Measurements from ENCODE around the gene MXRA8. TPM values are rescaled to one million over a fixed set of nuclear protein-coding genes. Genes with fewer than 3 reads are reported as not detected.

MXRA8 gene
- total RNA-seq, 1 experiment from 2014 or later, result 9.6 TPM

DNA sequence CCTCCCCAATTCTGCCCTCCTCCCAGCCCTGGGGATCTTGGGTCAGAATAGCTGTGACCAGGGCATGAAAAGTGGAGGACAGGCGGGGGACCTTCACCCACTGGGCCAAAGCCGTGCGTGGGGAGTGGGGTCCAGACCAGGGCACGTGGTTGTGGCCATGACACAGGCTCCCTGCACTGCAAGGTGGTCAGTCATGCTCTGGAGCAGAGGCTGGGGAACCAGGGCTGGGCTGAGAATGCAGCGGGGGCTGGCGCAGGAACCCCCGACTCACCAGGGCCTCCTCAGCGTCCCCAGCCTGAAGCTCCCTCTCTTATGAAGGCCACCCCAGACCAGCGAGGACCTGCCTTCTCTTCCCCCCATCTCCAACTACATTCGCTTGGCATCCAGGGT lies 11.9 kb downstream of the MXRA8 start:
- no peak overlapping the region for H3K23ac ChIP-seq (ENCODE audit: insufficient read length, low read depth, low read length)
- peaks cover 3% of the 10 kb centered on the region for H4K20me1 ChIP-seq (ENCODE audit: control insufficient read depth, insufficient read depth, insufficient read length)
- no peaks in the 10 kb centered on the region for H3K27me3 Mint-ChIP-seq (ENCODE audit: low read depth)

More for the DNA sequence above, 11.9 kb downstream of the MXRA8 start:
- no peak overlapping the region for H3K4ac ChIP-seq (ENCODE audit: low read depth, low read length)
- no peak overlapping the region for H2BK15ac ChIP-seq (ENCODE audit: low read depth, low read length)
- H3K9me3 ChIP-seq (ENCODE audit: control insufficient read depth, low read depth, low read length), result no peaks in the 10 kb centered on the region
- H3K27ac ChIP-seq (ENCODE audit: insufficient read length, low read depth, low read length), result no peak overlapping the region
- no peak overlapping the region for H3K27ac Mint-ChIP-seq
- H2BK5ac ChIP-seq (ENCODE audit: insufficient read length, low read length), result no peak overlapping the region
- no peak overlapping the region for H4K8ac ChIP-seq (replicated peaks; ENCODE audit: insufficient read length, low read depth, low read length)
- no peaks in the 10 kb centered on the region for H3K9me3 Mint-ChIP-seq
- TF ChIP-seq, protein P1, sequence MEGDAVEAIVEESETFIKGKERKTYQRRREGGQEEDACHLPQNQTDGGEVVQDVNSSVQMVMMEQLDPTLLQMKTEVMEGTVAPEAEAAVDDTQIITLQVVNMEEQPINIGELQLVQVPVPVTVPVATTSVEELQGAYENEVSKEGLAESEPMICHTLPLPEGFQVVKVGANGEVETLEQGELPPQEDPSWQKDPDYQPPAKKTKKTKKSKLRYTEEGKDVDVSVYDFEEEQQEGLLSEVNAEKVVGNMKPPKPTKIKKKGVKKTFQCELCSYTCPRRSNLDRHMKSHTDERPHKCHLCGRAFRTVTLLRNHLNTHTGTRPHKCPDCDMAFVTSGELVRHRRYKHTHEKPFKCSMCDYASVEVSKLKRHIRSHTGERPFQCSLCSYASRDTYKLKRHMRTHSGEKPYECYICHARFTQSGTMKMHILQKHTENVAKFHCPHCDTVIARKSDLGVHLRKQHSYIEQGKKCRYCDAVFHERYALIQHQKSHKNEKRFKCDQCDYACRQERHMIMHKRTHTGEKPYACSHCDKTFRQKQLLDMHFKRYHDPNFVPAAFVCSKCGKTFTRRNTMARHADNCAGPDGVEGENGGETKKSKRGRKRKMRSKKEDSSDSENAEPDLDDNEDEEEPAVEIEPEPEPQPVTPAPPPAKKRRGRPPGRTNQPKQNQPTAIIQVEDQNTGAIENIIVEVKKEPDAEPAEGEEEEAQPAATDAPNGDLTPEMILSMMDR (conservative IDR thresholded peaks at IDR 0.05), result no peak
- peaks cover 9% of the 10 kb centered on the region for H3K23me2 ChIP-seq (ENCODE audit: insufficient read length, low read depth, low read length, poor library complexity, severe bottlenecking)
- no peak overlapping the region for H2BK120ac ChIP-seq (ENCODE audit: low read depth, low read length, poor library complexity, severe bottlenecking)
- H3K4me1 Mint-ChIP-seq, result peaks cover 6 to 17% of the 10 kb centered on the region in 2 experiments
- H3K27me3 ChIP-seq (ENCODE audit: insufficient read depth, low read length), result no peaks in the 10 kb centered on the region
- no peak overlapping the region for H2AK5ac ChIP-seq (ENCODE audit: insufficient read length, low read length)
- no peak overlapping the region for H2BK20ac ChIP-seq (ENCODE audit: low read depth, low read length, poor library complexity, severe bottlenecking)
- H3K18ac ChIP-seq (ENCODE audit: insufficient read length, low read depth, low read length), result no peak overlapping the region
- no peak overlapping the region; a peak in 1 of 5 replicates for H3K4me3 Mint-ChIP-seq
- H3K56ac ChIP-seq (ENCODE audit: insufficient read length, low read depth, low read length), result no peak overlapping the region
- no peaks in the 10 kb centered on the region; the same call in 1 of the 2 replicates for H3K4me1 ChIP-seq (ENCODE audit: insufficient read depth, low read length)
- H3K9ac ChIP-seq (ENCODE audit: extremely low read depth, insufficient read length, low read length), result no peak overlapping the region
- no peak overlapping the region for H3K4me2 ChIP-seq (ENCODE audit: insufficient read depth, insufficient read length, low read length)
- DNase-seq, result no peak
- H4K5ac ChIP-seq (ENCODE audit: insufficient read length, low read depth, low read length), result no peak overlapping the region
- no peak overlapping the region for H4K91ac ChIP-seq (ENCODE audit: insufficient read length, low read depth, low read length)
- no peak overlapping the region for H2BK12ac ChIP-seq (ENCODE audit: insufficient read length, low read depth, low read length)
- H2AFZ ChIP-seq (ENCODE audit: low read length), result no peak overlapping the region
- no CpG with 5 or more reads among the region's 10 CpGs for WGBS (ENCODE audit: extremely low coverage, insufficient read length, low lambda C conversion rate)
- H3K14ac ChIP-seq (ENCODE audit: insufficient read depth, low read length), result no peak overlapping the region
- peaks cover 3% of the 10 kb centered on the region; the same call in 1 of the 2 replicates for H3K79me2 ChIP-seq (ENCODE audit: insufficient read depth, low read length)
- peaks cover 13% of the 10 kb centered on the region for H3K79me1 ChIP-seq (ENCODE audit: insufficient read depth, low read depth, low read length, poor library complexity, severe bottlenecking)
- H3K36me3 Mint-ChIP-seq (ENCODE audit: insufficient read depth in 1 of 3, low read depth in 3 of 3), result peaks cover 6 to 8% (median 7%) of the 10 kb centered on the region in 3 experiments; a peak in 6 of 7 replicates
- H3T11ph ChIP-seq (ENCODE audit: low read length), result no peak overlapping the region

All from H9 (cell line).